Left ventricle myocardium inferior (tissue), 1 donor: Measurements from ENCODE around the gene KIAA1755. TPM values are rescaled to one million over a fixed set of nuclear protein-coding genes. Genes with fewer than 3 reads are reported as not detected.

Source experiments
- DNase-seq: peaks from one replicate; pipeline ENCODE4 v3.0.0-alpha.2; 2020
- H3K27ac ChIP-seq: fragments of 200-600 bp; replicated peaks from 2 replicates; pipeline ENCODE4 v1.8.0; 2021
- H3K27me3 ChIP-seq: fragments of 200-600 bp; 2 replicates; pipeline ENCODE4 v1.8.0; 2021; ENCODE audit warnings: low read depth
- H3K36me3 ChIP-seq: fragments of 200-600 bp; 2 replicates; pipeline ENCODE4 v1.8.0; 2021
- H3K4me1 ChIP-seq: fragments of 200-600 bp; 2 replicates; pipeline ENCODE4 v1.8.0; 2021
- H3K4me3 ChIP-seq: fragments of 200-600 bp; 2 replicates; pipeline ENCODE4 v1.8.0; 2021; ENCODE audit warnings: mild to moderate bottlenecking, moderate library complexity
- H3K9me3 ChIP-seq: fragments of 200-600 bp; replicated peaks from 2 replicates; pipeline ENCODE4 v1.8.0; 2021
- CTCF ChIP-seq: fragments of 200-600 bp; IDR thresholded peaks from 2 replicates; pipeline ENCODE4 v1.8.0; 2021; ENCODE audit warnings: antibody characterized with exemption, mild to moderate bottlenecking, borderline replicate concordance
- intact Hi-C: fragments of 100-400 bp; cut with micrococcal nuclease; formaldehyde crosslinking; loops from one replicate; pipeline ENCODE4 v1.11.0; 2022
- total RNA-seq: library from RNA; stranded (reverse); fragmentation: NEBNext Ultra II Directional; extraction: Animal tissue kit (Norgen Biotek cat#: 25700); gene quantifications from one replicate; pipeline ENCODE4 v1.2.1, GENCODE V29; 2021
- donor health status: DM: no; HTN: yes; CAD: no; lungs with severe emphysema.

Gene KIAA1755
- total RNA-seq, 1 donor from 2014 or later: 7.1 TPM

GRCh38 chr20:38184101-38184500 is 76.4 kb downstream of the KIAA1755 start:
- intact Hi-C loops: no loop called here
- no peak for TF ChIP-seq CTCF
- H3K9me3 ChIP-seq: peaks cover 13% of the 10 kb centered on the region
- H3K27ac ChIP-seq: no peak overlapping the region
- DNase-seq: no peak
- no peaks in the 10 kb centered on the region for H3K4me1 ChIP-seq
- no peak overlapping the region for H3K4me3 ChIP-seq
- H3K27me3 ChIP-seq: no peaks in the 10 kb centered on the region
- no peaks in the 10 kb centered on the region for H3K36me3 ChIP-seq

GRCh38 chr20:38181971-38182370 is 78.6 kb downstream of the KIAA1755 start:
- no peak for DNase-seq
- Histone ChIP-seq H3K27me3 (no peaks in the 10 kb centered on the region), H3K4me1 (no peaks in the 10 kb centered on the region), H3K27ac (no peak overlapping the region), H3K4me3 (no peak overlapping the region), H3K36me3 (no peaks in the 10 kb centered on the region), H3K9me3 (peaks cover 13% of the 10 kb centered on the region)
- intact Hi-C loops: no loop called here
- TF ChIP-seq CTCF: no peak

GRCh38 chr20:38181207-38181801 is 79.2 kb downstream of the KIAA1755 start:
- Histone ChIP-seq H3K9me3 (peaks cover 13% of the 10 kb centered on the region), H3K27me3 (no peaks in the 10 kb centered on the region), H3K27ac (no peak overlapping the region), H3K36me3 (no peaks in the 10 kb centered on the region), H3K4me3 (no peak overlapping the region), H3K4me1 (no peaks in the 10 kb centered on the region)
- intact Hi-C loops: no loop called here
- TF ChIP-seq CTCF: no peak
- no peak for DNase-seq

GRCh38 chr20:38180781-38181180 is 79.8 kb downstream of the KIAA1755 start:
- H3K4me3 ChIP-seq: no peak overlapping the region
- intact Hi-C loops: no loop called here
- H3K4me1 ChIP-seq: no peaks in the 10 kb centered on the region
- peaks cover 13% of the 10 kb centered on the region for H3K9me3 ChIP-seq
- no peaks in the 10 kb centered on the region for H3K27me3 ChIP-seq
- no peak for DNase-seq
- H3K36me3 ChIP-seq: no peaks in the 10 kb centered on the region
- no peak for TF ChIP-seq CTCF
- no peak overlapping the region for H3K27ac ChIP-seq

DNA sequence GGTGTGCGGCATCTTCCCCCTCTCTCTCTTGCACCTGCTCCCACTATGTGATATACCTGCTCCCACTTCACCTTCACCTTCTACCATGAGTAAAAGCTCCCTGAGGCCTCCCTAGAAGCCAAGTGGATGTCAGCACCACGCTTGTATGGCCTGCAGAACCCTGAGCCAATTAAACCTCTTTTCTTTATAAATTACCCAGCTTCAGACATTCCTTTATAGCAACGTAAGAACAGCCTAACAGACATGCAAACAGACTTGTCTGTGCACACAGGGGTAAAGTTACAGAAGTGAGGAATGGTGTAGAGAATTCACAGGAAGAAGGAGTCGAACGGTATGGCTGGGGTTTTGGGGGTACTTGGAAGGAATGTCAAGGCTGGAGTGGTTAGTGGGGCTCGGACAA is 80.7 kb downstream of the KIAA1755 start:
- Histone ChIP-seq H3K27ac (no peak overlapping the region), H3K36me3 (no peaks in the 10 kb centered on the region), H3K9me3 (peaks cover 13% of the 10 kb centered on the region), H3K4me1 (no peaks in the 10 kb centered on the region), H3K27me3 (no peaks in the 10 kb centered on the region), H3K4me3 (no peak overlapping the region)
- intact Hi-C loops: no loop called here
- no peak for DNase-seq
- no peak for TF ChIP-seq CTCF
